SKM-1 treated with dmso at 0.1 percent for 144 hours (cell line): ENCODE data around the gene COL6A3.

Experiments used
- DNase-seq: peaks from one replicate; lab custom pipeline; 2025; ENCODE audit not compliant: unreplicated experiment; lab: John Stamatoyannopoulos, UW

The COL6A3 gene

DNA sequence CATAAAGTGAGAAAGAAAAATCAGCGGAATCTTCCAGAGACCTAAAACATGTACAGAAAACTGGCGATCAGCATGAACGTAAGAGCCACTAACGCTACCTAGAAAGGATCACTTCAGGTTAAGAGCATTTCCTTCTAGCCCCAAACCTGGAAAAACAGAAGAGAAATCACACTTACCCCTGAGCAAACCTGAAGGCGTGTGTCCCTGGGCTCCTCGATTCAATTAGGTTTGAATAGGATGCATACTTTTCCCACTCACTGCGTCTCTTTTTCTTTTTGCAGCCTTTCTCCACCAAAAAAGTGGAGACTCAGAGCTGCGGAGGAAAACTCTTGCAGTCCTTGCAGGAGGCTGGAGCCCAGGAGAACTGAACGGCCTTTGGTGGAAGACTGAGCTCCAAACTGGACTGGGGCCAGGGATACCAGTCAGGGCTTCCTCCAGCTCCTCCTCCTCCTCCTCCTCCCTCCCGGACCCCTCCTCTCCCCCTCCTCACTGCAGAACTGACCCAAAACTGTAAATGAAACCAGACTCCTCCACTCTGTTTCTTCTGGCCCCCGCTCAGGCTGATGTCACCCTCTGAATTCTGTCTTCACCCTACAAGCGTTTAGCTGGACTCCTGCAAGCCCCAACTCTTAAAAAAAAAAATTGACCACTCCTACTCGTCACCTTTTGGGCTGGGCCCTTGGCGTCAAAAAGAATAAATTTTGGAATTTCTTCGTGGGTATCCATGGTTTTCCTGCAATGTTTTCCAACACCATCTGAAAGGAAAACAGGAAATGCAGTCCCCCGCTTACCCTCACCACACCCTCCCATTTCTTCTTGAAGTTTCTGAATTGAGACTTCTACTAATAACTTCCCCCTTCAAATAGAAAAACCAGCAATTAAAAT, at the start of gene COL6A3:
COL6A3 (minus strand) TSS at position 388 of the 885 bp plus-strand sequence. CDS start 17,347 bp downstream, outside the sequence.
- no peak for DNase-seq

- no peak for DNase-seq
These were observed 45.8 kb upstream of the COL6A3 start for GRCh38 chr2:237459741-237460174.

GRCh38 chr2:237459226-237459625, 45.3 kb upstream of the COL6A3 start:
- DNase-seq: no peak

DNA sequence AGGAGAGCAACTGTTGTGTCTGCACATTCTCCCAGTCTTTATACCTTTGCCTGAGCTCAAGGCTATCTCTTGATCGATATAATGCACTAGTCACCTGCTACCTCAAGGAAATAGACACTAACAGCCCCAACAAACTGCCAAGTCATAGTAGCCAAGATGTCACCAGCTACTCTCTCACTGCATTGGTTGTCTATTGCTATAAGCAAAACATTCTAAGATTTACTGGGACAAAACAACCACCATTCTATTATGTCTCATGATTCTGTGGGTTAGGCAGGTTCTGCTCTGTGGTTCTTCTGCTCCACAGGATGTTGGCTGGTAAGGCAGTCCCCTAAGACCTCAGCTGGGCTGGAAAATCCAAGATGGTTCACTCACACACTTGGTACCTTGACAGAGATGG, 44.6 kb upstream of the COL6A3 start:
- no peak for DNase-seq

- DNase-seq: no peak
These were observed 43.5 kb upstream of the COL6A3 start for GRCh38 chr2:237457388-237457941.

GRCh38 chr2:237456200-237456843, 42.4 kb upstream of the COL6A3 start:
- peak; percentile 36 for DNase-seq

DNA sequence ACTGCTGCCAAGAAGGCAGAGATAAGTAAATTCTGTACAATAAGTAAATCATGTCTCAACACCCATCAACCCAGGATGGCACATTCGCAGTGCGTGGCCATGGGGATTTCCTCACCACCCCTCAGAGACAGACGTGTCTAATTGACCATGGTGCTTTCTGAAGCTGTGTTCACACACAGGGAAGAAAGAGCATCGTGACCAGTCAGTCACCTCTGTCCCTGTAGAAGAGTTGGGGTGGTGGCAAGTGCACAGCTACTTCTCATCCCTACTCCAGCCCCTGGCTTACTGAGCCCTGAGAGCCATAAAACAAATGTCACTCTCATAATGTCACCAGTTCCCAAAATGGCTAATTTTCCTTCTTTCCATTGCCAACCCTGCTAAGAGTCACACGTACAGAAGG, 41.8 kb upstream of the COL6A3 start:
- DNase-seq: no peak

- no peak for DNase-seq
These were observed 39.7 kb upstream of the COL6A3 start for GRCh38 chr2:237453671-237454070.

- DNase-seq: no peak
These were observed 38.9 kb upstream of the COL6A3 start for GRCh38 chr2:237452861-237453260.

- DNase-seq: no peak
These were observed 37.9 kb upstream of the COL6A3 start for GRCh38 chr2:237451643-237452469.

DNA sequence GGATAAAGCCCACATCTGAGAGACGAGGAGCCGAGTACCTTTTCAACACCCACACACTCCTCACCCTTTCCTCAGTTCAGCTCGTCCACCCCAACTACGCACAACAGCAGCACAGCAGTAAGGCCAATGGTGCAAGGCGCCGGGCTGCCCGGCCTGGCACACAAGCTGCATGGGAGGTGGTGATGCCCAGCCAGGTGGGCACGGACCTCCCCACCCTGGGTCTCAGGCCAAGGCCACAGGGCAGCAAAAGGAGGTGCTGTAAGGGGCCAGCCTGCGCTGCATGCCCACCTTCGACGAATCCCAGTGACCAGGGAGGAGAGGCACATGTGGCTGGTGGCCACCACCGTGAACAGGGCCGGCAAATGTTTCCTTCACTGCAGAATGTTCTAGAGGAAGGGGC, 36.6 kb upstream of the COL6A3 start:
- DNase-seq: no peak

DNA sequence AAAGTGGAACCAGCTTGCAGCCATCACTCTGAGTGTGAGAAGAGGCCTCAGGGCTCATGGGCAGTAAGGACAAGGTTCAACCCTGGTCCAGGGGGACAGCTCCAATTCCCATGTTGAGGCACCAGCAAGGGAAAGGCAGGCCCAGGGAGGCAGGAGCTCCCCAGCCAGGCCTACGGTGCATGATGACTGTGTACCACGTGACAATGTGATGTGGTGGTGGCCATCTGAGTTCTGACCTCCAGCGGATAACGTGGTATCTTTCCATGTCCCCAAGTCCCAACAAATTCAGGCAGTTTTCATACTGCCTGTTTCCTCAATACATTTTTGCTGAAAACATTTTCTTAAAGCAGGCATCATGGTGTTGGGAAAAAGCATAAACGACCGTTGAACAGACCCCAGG, 36.1 kb upstream of the COL6A3 start:
- no peak for DNase-seq

DNA sequence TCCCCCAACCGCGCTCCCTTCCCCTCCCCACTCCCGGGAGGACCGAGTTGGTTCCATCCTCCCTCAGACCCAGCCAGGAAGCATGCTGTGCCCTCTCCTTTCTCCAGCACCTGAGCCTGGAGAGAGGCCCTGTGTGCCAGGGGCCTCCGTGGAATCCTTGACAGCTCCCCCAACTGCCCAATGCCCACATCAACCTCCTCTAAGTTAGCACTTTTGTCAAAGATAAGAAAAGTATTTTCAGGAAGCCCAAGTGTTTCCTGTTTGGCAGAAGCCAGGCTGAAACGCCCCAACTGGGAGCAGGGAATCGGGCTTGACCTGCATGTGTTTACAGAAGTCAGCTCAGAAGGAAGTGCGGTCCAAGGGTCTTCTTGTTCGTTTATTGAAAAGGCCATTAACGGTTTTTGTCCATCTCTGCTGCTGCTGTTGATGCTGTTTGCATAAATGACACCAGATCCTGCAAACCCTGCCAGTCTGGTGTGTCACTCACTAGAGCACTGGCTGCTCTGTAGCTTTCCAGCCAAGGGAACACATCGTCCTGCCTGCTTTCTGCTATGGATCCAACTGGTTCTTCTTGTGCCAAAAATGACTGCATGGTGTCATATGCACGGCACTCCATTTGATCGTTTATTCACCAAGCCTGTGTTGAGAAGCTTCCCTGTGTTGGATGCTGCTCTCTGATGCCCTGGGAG, 35.4 kb upstream of the COL6A3 start:
- no peak for DNase-seq

DNA sequence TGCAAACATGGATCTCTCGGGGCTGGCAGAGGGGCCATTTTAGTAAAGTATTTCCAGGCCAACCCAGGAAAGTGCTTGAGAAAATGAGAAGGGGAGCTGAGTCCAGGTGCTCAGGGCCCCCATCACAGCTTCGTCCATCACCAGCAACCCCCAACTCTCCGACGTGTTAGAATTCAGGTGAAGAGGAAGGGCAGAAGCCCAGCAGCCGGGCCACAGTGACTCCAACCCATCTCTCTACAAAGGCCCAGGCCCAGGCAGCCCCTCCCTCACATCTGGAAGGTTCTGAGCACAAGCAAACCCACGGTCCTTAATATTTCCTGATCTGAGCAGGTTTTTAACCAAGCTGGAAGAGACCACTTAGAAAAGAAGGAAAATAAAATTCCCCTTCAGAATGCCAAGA, 34.7 kb upstream of the COL6A3 start:
- no peak for DNase-seq

DNA sequence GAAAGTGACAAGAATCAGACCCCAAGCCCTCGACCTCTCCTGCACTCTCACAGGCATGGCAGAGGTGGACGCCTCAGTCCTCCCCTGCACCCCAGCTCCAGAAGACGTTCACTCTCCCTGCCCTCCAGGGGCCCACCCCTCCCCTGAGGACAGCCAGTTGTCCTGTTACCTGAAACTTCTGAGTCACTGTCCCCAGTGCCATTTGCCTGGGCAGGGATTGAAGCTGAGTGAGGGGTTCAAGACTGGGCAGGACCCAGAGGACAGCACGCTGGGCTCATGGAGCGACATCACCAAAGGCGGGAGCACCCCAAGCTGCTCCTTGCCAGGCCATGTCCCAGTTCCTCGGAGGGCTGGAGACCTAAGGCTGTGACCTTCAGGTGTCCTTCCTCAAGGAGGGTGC, 34.2 kb upstream of the COL6A3 start:
- DNase-seq: no peak

DNA sequence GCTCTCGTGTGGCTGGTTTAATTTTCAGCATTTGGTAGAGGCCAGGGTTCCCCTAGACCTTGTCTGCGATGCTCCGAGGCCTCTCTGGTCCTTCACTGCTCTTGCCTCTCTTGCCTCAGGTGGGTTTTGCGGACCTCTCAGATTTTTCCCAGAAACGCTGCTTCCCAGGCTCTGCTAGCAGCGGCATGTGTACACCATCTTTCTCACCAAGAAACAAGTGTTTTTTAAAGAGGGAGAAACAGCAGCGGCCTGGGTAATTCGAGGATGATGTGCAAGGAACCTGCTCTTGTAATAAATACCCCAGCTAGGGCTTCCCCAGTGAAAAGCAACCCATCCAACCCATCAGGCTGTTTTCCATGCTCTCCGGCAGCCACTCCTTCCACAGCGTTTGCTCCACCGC, 33.5 kb upstream of the COL6A3 start:
- no peak for DNase-seq

DNA sequence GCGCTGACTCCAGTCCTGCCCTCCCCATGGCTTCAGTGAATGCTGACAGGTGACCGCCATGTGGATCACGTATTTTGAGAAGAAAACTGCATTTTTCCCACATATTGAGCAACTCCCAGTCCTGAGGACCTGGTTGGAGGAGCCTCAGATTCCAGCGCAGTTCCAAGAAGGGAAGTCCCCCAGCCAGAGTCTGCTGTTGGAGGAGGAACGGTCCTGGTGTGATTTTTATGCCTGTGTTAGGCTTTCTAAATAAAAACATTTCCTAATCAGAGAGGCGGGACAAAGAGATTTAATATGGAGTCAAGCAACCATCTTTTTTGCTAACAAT, 32.3 kb upstream of the COL6A3 start:
- no peak for DNase-seq

DNA sequence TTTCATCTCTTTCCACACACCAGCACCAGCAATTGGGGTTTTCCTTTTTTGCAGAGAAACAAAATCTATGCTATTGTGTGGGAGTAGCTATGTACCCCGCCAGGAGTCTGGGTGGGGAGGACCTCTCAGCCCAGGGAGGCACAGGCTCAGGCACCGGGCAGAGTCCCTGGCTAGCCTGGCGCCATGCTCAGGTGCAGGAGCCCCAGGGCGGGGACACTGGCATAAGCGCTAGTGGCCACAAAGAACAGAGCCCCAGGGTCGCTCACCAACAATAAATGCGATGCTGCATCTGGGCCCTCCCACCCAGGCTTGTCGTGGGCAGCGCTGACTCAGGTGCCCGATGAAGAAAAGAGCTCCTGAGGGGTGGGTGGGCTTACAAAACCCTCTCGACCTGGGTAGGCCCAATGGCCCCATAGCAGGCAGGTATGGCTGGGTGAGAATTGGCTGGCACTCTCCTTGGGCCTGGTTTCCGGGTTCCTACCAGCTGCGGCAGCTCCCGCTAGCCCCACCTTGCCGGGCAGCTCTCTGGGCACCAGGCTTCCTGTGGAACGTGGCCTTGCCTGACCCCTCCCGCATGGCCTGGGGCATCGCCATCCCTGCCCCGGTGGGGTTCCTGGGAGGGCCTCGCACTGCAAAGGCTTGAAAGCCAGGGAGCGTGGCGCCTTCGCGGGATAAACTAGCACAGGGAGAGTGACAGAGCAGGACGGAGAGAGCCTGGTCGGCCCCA, 31.8 kb upstream of the COL6A3 start:
- DNase-seq: no peak

DNA sequence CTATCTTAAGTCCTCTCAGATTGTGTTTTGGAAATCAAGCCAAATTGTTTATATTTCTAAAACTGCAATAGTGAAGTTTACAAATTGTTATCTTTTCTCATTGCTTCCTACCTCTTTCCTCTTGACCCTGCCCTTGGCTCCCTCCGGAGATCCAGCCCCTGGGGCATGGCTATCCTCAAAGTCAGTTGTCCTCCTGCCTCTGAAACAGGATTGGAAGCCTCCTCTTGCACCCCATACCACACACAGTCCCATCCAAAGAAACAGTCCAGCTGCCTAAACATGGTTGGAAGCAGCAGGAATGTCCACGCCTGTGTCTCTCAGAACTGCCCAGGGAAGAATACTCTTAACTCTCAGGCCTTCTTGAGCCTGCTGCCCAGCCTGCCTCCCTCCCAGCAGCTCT, 30.1 kb upstream of the COL6A3 start:
- DNase-seq: no peak

GRCh38 chr2:237441605-237442274, 27.8 kb upstream of the COL6A3 start:
- no peak for DNase-seq
